HepG2 (cell line): ENCODE data around the gene TMEM117. TPM values are rescaled to one million over a fixed set of nuclear protein-coding genes. Genes with fewer than 3 reads are reported as not detected.

Source experiments
- ATAC-seq: fragments of 200-7000 bp; cut with Tn5 transposase; 3 replicates; pipeline ENCODE4 v1.9.1; 2020; ENCODE audit warnings: mild to moderate bottlenecking, moderate library complexity
- BruUV-seq: library from RNA; stranded (reverse); fragments of 400-500 nt; replicated peaks from 2 replicates; lab custom pipeline; 2021; lab: Mats Ljungman, UMichigan
- CTCF ChIA-PET: fragments of 300-600 bp; formaldehyde crosslinking; extraction: SDS; loops from one replicate; lab custom pipeline; 2021; ENCODE audit warnings: low total read pairs, inconsistent platforms, low intra/inter-chr PET ratio; lab: Yijun Ruan, JAX
- POLR2A ChIA-PET: fragments of 350-600 bp; sonication (Branson Sonifier 250); formaldehyde crosslinking; loops from one replicate; lab custom pipeline; 2020; ENCODE audit warnings: antibody characterized with exemption, inconsistent platforms; lab: Yijun Ruan, JAX
- DNase-seq: peaks from one replicate; pipeline ENCODE4 v3.0.0-alpha.2; 2015; ENCODE audit warnings: low spot score
- FAIRE-seq: peaks from 3 replicates; lab custom pipeline; 2011; peaks lifted over from hg19 to GRCh38; lab: Jason Lieb, UNC
- H2AFZ ChIP-seq: one replicate; pipeline ENCODE4 v1.6.1; 2011; ENCODE audit warnings: low read length, inconsistent platforms
- H3K27ac ChIP-seq: fragments of 300-600 bp; 3 replicates; pipeline ENCODE4 v1.8.0; 2011; ENCODE audit warnings: mixed run types, mild to moderate bottlenecking, mixed read lengths, low read length, inconsistent platforms; ENCODE audit not compliant: insufficient read depth; ENCODE audit errors: extremely low read length
- H3K27me3 ChIP-seq, 2 experiments: fragments of 200-600 bp in 1 of 2; 2 replicates in 1 of 2; 3 replicates in 1 of 2; pipeline versions ENCODE4 v1.6.0 to v1.8.0; 2011; ENCODE audit warnings: low read length in 2 of 2, mild to moderate bottlenecking in 2 of 2, moderate library complexity in 2 of 2, inconsistent platforms in 1 of 2; ENCODE audit not compliant: insufficient read depth in 2 of 2, control insufficient read depth in 1 of 2
- H3K36me3 ChIP-seq, 2 experiments: fragments of 200-600 bp in 1 of 2; replicated peaks in 1 of 2; 2 replicates in 1 of 2; 3 replicates in 1 of 2; pipeline versions ENCODE4 v1.5.1 to v1.8.0; 2011; ENCODE audit warnings: low read length in 2 of 2, inconsistent platforms in 1 of 2; ENCODE audit not compliant: insufficient read depth in 2 of 2, control insufficient read depth in 1 of 2
- H3K4me1 ChIP-seq: 2 replicates; pipeline ENCODE4 v1.5.1; 2012; ENCODE audit warnings: low read length, inconsistent platforms; ENCODE audit not compliant: insufficient read depth
- H3K4me2 ChIP-seq: 2 replicates; pipeline ENCODE4 v1.6.0; 2011; ENCODE audit warnings: low read depth, low read length, inconsistent platforms
- H3K4me3 ChIP-seq, 3 experiments: fragments of 200-600 bp in 1 of 3; sonication (generic), shearing (Covaris generic) in 1 of 3; replicated peaks in 1 of 3; 2 replicates each; pipeline ENCODE4 v1.5.1; 2011 to 2016; ENCODE audit warnings: low read length in 3 of 3, inconsistent platforms in 2 of 3, low read depth in 2 of 3, mild to moderate bottlenecking in 2 of 3, control low read depth in 1 of 3, mixed read lengths in 1 of 3; ENCODE audit not compliant: insufficient read depth in 1 of 3
- H3K79me2 ChIP-seq: one replicate; pipeline ENCODE4 v1.6.1; 2011; ENCODE audit warnings: low read length, inconsistent platforms; ENCODE audit not compliant: insufficient read depth
- H3K9ac ChIP-seq: 2 replicates; pipeline ENCODE4 v1.6.0; 2011; ENCODE audit warnings: mild to moderate bottlenecking, low read depth, low read length, inconsistent platforms; ENCODE audit not compliant: insufficient read depth
- H3K9me3 ChIP-seq: 2 replicates; pipeline ENCODE4 v1.5.1; 2012; ENCODE audit warnings: mild to moderate bottlenecking, low read length
- H4K20me1 ChIP-seq: 2 replicates; pipeline ENCODE4 v1.6.0; 2011; ENCODE audit warnings: inconsistent platforms, mild to moderate bottlenecking, low read length, moderate library complexity; ENCODE audit not compliant: insufficient read depth
- HMG20A ChIP-seq: IDR thresholded peaks from 2 replicates; pipeline ENCODE4 v1.6.1; 2016; ENCODE audit warnings: borderline replicate concordance
- KDM3A ChIP-seq: IDR thresholded peaks from 2 replicates; pipeline ENCODE4 v1.6.1; 2018; ENCODE audit warnings: low read depth, missing compliant biosample characterization
- NFE2 ChIP-seq: sonication (generic); formaldehyde crosslinking; IDR thresholded peaks from 2 replicates; pipeline ENCODE4 v1.4.0; 2020; ENCODE audit warnings: missing genetic modification reagents
- PAWR ChIP-seq: sonication (generic); formaldehyde crosslinking; IDR thresholded peaks from 2 replicates; pipeline ENCODE4 v1.4.0; 2020; ENCODE audit warnings: missing genetic modification reagents, mild to moderate bottlenecking, borderline replicate concordance
- RCOR2 ChIP-seq: IDR thresholded peaks from 2 replicates; pipeline ENCODE4 v1.6.1; 2016; ENCODE audit warnings: missing biosample characterization, missing genetic modification reagents
- RFXANK ChIP-seq: IDR thresholded peaks from 2 replicates; pipeline ENCODE4 v1.6.1; 2016
- SIN3A ChIP-seq: IDR thresholded peaks from 2 replicates; pipeline ENCODE4 v1.6.1; 2011; ENCODE audit warnings: low read depth, mild to moderate bottlenecking, control low read depth, low read length, borderline replicate concordance
- SMAD1 ChIP-seq: sonication (generic); formaldehyde crosslinking; IDR thresholded peaks from 2 replicates; pipeline ENCODE4 v1.4.0; 2020; ENCODE audit warnings: missing genetic modification reagents, low read depth, mild to moderate bottlenecking, borderline replicate concordance
- ZNF10 ChIP-seq: sonication (generic); formaldehyde crosslinking; IDR thresholded peaks from 2 replicates; pipeline ENCODE4 v1.4.0; 2020; ENCODE audit warnings: mild to moderate bottlenecking, low read depth, missing genetic modification reagents, borderline replicate concordance
- ZNF607 ChIP-seq: sonication (generic); formaldehyde crosslinking; IDR thresholded peaks from 2 replicates; pipeline ENCODE4 v1.5.1; 2020; ENCODE audit warnings: missing genetic modification reagents, mild to moderate bottlenecking, borderline replicate concordance
- ZNF768 ChIP-seq: sonication (generic); formaldehyde crosslinking; IDR thresholded peaks from 2 replicates; pipeline ENCODE4 v1.4.0; 2020; ENCODE audit warnings: missing genetic modification reagents
- WGBS: methylation state at CpG from one replicate; pipeline ENCODE4 v1.1.6; 2017; ENCODE audit warnings: low lambda C conversion rate; 5-methylcytosine and 5-hydroxymethylcytosine counted together
- in situ Hi-C: cut with HindIII; loops from 2 replicates; pipeline ENCODE4 v1.10.0; 2017; ENCODE audit warnings: low pct_unique_long_range_greater_than_20kb; ENCODE audit not compliant: extremely low pct_ligation_motif_present
- intact Hi-C: fragments of 100-400 bp; cut with micrococcal nuclease; formaldehyde crosslinking; loops from one replicate; pipeline ENCODE4 v1.10.0; 2022; ENCODE audit not compliant: unreplicated experiment
- polyA plus RNA-seq, 8 experiments: library from polyadenylated mRNA; depleted of rRNA in 3 of 8; stranded (reverse) in 7 of 8; unstranded in 1 of 8; fragments of >200 nt; fragmentation: Illumina TruSeq in 4 of 8; extraction: Trizol in 4 of 8; gene quantifications; 2 replicates each; pipeline versions ENCODE4 v1.2.1 to v1.2.3, GENCODE V29; 2011 to 2016; ENCODE audit warnings: low read depth in 4 of 8, missing spikeins in 1 of 8, mixed read lengths in 1 of 8; ENCODE audit not compliant: insufficient read depth in 1 of 8
- total RNA-seq, 5 experiments: library from RNA; depleted of rRNA; stranded (reverse); fragments of >200 nt; fragmentation: Illumina TruSeq; extraction: Trizol; gene quantifications; 2 replicates each; pipeline ENCODE4 v1.2.3, GENCODE V29; 2016; ENCODE audit warnings: low read depth in 1 of 5
- TF ChIP-seq, protein P1 (sequence below): sonication (generic); formaldehyde crosslinking; IDR thresholded peaks from 2 replicates; pipeline ENCODE4 v1.4.0; 2020; ENCODE audit warnings: missing genetic modification reagents
- TF ChIP-seq, protein P2 (sequence below): sonication (generic); formaldehyde crosslinking; IDR thresholded peaks from 2 replicates; pipeline ENCODE4 v1.8.1; 2022; ENCODE audit warnings: mild to moderate bottlenecking, missing genetic modification reagents
- TF ChIP-seq, protein P3 (sequence below): sonication (generic); formaldehyde crosslinking; IDR thresholded peaks from 2 replicates; pipeline ENCODE4 v1.4.0; 2020; ENCODE audit warnings: missing genetic modification reagents, mild to moderate bottlenecking, borderline replicate concordance
- TF ChIP-seq, protein P4 (sequence below): sonication (generic); formaldehyde crosslinking; IDR thresholded peaks from 2 replicates; pipeline ENCODE4 v1.5.0; 2020; ENCODE audit warnings: mild to moderate bottlenecking, low read depth, missing genetic modification reagents, borderline replicate concordance
- TF ChIP-seq, protein P5 (sequence below): sonication (generic); formaldehyde crosslinking; IDR thresholded peaks from 2 replicates; pipeline ENCODE4 v1.5.1; 2020; ENCODE audit warnings: mild to moderate bottlenecking, missing genetic modification reagents, borderline replicate concordance
- TF ChIP-seq, protein P6 (sequence below): sonication (generic); formaldehyde crosslinking; IDR thresholded peaks from 2 replicates; pipeline ENCODE4 v1.4.0; 2020; ENCODE audit warnings: missing genetic modification reagents

The TMEM117 gene
- total and polyA plus RNA-seq, 2 of the 13 experiments (the other 11 are each of a cell fraction or from before 2014, with no cell fraction given) = 2.8 to 8.5 TPM

DNA sequence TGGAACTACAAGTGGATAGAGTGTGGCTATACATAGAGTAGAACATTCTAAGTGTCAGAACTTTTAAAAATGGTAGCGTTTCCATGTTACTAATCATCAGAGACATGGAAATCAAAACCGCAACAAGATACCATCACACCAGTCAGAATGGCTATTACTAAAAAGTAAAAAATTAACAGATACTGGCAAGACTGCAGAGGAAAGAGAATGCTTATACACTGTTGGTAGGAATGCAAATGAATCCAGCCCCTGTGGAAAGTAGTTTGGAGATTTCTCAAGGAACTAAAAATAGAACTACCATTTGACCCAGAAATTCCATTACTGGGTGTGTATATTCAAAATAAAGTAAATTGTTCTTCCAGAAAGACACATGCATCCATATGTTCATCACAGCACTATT is 521.6 kb downstream of the TMEM117 start:
- Histone ChIP-seq H3K27ac (no peak overlapping the region), H3K27me3 (no peaks in the 10 kb centered on the region), H3K9me3 (no peaks in the 10 kb centered on the region), H3K9ac (no peak overlapping the region), H3K4me1 (no peaks in the 10 kb centered on the region), H3K4me2 (no peak overlapping the region), H3K79me2 (no peaks in the 10 kb centered on the region), H3K4me3 (no peak overlapping the region), H3K36me3 (no peaks in the 10 kb centered on the region), H2AFZ (no peak overlapping the region), H4K20me1 (no peaks in the 10 kb centered on the region)
- POLR2A ChIA-PET = no interaction called here
- TF ChIP-seq, protein P1, sequence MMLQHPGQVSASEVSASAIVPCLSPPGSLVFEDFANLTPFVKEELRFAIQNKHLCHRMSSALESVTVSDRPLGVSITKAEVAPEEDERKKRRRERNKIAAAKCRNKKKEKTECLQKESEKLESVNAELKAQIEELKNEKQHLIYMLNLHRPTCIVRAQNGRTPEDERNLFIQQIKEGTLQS = no peak
- TF ChIP-seq RFXANK (CRISPR knock-in tag) (no peak), HMG20A (CRISPR knock-in tag) (no peak), RCOR2 (CRISPR knock-in tag) (no peak), PAWR (CRISPR knock-in tag) (no peak), SMAD1 (CRISPR knock-in tag) (no peak), NFE2 (CRISPR knock-in tag) (no peak), SIN3A (no peak), ZNF768 (CRISPR knock-in tag) (no peak), ZNF607 (no peak), KDM3A (CRISPR knock-in tag) (no peak), ZNF10 (CRISPR knock-in tag) (no peak)
- TF ChIP-seq, protein P2, sequence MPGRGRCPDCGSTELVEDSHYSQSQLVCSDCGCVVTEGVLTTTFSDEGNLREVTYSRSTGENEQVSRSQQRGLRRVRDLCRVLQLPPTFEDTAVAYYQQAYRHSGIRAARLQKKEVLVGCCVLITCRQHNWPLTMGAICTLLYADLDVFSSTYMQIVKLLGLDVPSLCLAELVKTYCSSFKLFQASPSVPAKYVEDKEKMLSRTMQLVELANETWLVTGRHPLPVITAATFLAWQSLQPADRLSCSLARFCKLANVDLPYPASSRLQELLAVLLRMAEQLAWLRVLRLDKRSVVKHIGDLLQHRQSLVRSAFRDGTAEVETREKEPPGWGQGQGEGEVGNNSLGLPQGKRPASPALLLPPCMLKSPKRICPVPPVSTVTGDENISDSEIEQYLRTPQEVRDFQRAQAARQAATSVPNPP (CRISPR knock-in tag) = no peak
- TF ChIP-seq, protein P3, sequence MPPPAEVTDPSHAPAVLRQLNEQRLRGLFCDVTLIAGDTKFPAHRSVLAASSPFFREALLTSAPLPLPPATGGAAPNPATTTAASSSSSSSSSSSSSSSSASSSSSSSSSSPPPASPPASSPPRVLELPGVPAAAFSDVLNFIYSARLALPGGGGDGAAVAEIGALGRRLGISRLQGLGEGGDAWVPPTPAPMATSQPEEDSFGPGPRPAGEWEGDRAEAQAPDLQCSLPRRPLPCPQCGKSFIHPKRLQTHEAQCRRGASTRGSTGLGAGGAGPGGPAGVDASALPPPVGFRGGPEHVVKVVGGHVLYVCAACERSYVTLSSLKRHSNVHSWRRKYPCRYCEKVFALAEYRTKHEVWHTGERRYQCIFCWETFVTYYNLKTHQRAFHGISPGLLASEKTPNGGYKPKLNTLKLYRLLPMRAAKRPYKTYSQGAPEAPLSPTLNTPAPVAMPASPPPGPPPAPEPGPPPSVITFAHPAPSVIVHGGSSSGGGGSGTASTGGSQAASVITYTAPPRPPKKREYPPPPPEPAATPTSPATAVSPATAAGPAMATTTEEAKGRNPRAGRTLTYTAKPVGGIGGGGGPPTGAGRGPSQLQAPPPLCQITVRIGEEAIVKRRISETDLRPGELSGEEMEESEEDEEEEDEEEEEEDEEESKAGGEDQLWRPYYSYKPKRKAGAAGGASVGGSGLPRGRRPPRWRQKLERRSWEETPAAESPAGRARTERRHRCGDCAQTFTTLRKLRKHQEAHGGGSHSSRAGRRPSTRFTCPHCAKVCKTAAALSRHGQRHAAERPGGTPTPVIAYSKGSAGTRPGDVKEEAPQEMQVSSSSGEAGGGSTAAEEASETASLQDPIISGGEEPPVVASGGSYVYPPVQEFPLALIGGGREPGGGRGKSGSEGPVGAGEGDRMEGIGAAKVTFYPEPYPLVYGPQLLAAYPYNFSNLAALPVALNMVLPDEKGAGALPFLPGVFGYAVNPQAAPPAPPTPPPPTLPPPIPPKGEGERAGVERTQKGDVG (CRISPR knock-in tag) = no peak
- TF ChIP-seq, protein P4, sequence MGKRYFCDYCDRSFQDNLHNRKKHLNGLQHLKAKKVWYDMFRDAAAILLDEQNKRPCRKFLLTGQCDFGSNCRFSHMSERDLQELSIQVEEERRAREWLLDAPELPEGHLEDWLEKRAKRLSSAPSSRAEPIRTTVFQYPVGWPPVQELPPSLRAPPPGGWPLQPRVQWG (CRISPR knock-in tag) = no peak
- TF ChIP-seq, protein P5, sequence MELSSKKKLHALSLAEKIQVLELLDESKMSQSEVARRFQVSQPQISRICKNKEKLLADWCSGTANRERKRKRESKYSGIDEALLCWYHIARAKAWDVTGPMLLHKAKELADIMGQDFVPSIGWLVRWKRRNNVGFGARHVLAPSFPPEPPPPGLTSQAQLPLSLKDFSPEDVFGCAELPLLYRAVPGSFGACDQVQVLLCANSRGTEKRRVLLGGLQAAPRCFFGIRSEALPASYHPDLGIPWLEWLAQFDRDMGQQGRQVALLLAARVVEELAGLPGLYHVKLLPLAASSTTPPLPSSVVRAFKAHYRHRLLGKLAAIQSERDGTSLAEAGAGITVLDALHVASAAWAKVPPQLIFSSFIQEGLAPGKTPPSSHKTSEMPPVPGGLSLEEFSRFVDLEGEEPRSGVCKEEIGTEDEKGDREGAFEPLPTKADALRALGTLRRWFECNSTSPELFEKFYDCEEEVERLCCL (CRISPR knock-in tag) = no peak
- TF ChIP-seq, protein P6, sequence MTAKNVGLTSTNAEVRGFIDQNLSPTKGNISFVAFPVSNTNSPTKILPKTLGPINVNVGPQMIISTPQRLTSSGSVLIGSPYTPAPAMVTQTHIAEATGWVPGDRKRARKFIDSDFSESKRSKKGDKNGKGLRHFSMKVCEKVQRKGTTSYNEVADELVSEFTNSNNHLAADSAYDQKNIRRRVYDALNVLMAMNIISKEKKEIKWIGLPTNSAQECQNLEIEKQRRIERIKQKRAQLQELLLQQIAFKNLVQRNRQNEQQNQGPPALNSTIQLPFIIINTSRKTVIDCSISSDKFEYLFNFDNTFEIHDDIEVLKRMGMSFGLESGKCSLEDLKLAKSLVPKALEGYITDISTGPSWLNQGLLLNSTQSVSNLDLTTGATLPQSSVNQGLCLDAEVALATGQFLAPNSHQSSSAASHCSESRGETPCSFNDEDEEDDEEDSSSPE = no peak
- no TSS peak for BruUV-seq
- FAIRE-seq = no peak
- no peak for DNase-seq
- CTCF ChIA-PET = no interaction called here
- intact Hi-C loops (no loop called here), in situ Hi-C loops (no loop called here)
- no peak for ATAC-seq
- WGBS = 96% methylated on average over 2 of the region's 2 CpGs
